HG03442 (cell line): Measurements from ENCODE around the gene TMEM74B.

Source experiments
- ATAC-seq: cut with Tn5 transposase; IDR thresholded peaks from one replicate; pipeline ENCODE4 v1.9.1; 2021; ENCODE audit warnings: mild to moderate bottlenecking, moderate library complexity; ENCODE audit not compliant: unreplicated experiment

TMEM74B gene

GRCh38 chr20:1206366-1207148, 21.8 kb upstream of the TMEM74B start:
- ATAC-seq, result no peak

- no peak for ATAC-seq
These were observed 21.0 kb upstream of the TMEM74B start for GRCh38 chr20:1205802-1206201.

GRCh38 chr20:1204576-1204975, 19.8 kb upstream of the TMEM74B start:
- ATAC-seq, result no peak

- ATAC-seq, result no peak
These were observed 19.3 kb upstream of the TMEM74B start for GRCh38 chr20:1204113-1204512.

- no peak for ATAC-seq
These were observed 18.8 kb upstream of the TMEM74B start for GRCh38 chr20:1203630-1204029.

- ATAC-seq, result no peak
These were observed 18.2 kb upstream of the TMEM74B start, which contains the start of gene C20orf202 for GRCh38 chr20:1202762-1203504. C20orf202 (plus strand) TSS chr20:1203454; CDS start chr20:1203586, 132 bp downstream.

- no peak for ATAC-seq
These were observed 15.2 kb upstream of the TMEM74B start for GRCh38 chr20:1199964-1200363.

- ATAC-seq, result no peak
These were observed 14.6 kb upstream of the TMEM74B start for GRCh38 chr20:1199212-1199873.

- no peak for ATAC-seq
These were observed 14.0 kb upstream of the TMEM74B start for GRCh38 chr20:1198751-1199150.

GRCh38 chr20:1197801-1198200, 13.0 kb upstream of the TMEM74B start:
- no peak for ATAC-seq

GRCh38 chr20:1196634-1197033, 11.9 kb upstream of the TMEM74B start:
- ATAC-seq, result no peak

- ATAC-seq, result no peak
These were observed 10.4 kb upstream of the TMEM74B start for GRCh38 chr20:1195226-1195625.

- ATAC-seq, result no peak
These were observed 6.5 kb upstream of the TMEM74B start for GRCh38 chr20:1191299-1191698.

- ATAC-seq, result no peak
These were observed 6.1 kb upstream of the TMEM74B start for GRCh38 chr20:1190847-1191246.

GRCh38 chr20:1189827-1190226, 5.0 kb upstream of the TMEM74B start:
- no peak for ATAC-seq

- ATAC-seq, result no peak
These were observed 3.6 kb upstream of the TMEM74B start for GRCh38 chr20:1188347-1188746.

- ATAC-seq, result no peak
These were observed 2.9 kb upstream of the TMEM74B start for GRCh38 chr20:1187605-1188171.

- ATAC-seq, result no peak
These were observed 1.7 kb upstream of the TMEM74B start for GRCh38 chr20:1186367-1186991.

GRCh38 chr20:1185790-1186334, 1.1 kb upstream of the TMEM74B start:
- ATAC-seq, result no peak

- ATAC-seq, result no peak
These were observed 548 bp upstream of the TMEM74B start for GRCh38 chr20:1185316-1185741.

GRCh38 chr20:1184260-1184637, 532 bp downstream of the TMEM74B start:
- ATAC-seq, result no peak
